HEK293 (cell line): ENCODE data around the gene MGLL.

Experiments used
- CTCF ChIA-PET: fragments of 350-600 bp; formaldehyde crosslinking; extraction: SDS; loops from one replicate; lab custom pipeline; 2021; ENCODE audit warnings: antibody characterized with exemption; lab: Yijun Ruan, JAX
- POLR2A ChIA-PET: fragments of 300-600 bp; formaldehyde crosslinking; extraction: SDS; loops from one replicate; lab custom pipeline; 2020; ENCODE audit warnings: antibody characterized with exemption, inconsistent platforms; lab: Yijun Ruan, JAX
- H3K27ac ChIP-seq: fragments of 200-500 bp; sonication (Bioruptor generic); 2 replicates; pipeline ENCODE4 v1.5.1; 2014; ENCODE audit warnings: low read depth, low read length, control low read depth, inconsistent platforms; ENCODE audit errors: extremely low read depth
- H3K36me3 ChIP-seq, 2 experiments: fragments of 200-500 bp in 1 of 2; sonication (Bioruptor generic) in 1 of 2; 1 replicate in 1 of 2; 2 replicates in 1 of 2; pipeline ENCODE4 v1.5.1; 2014 to 2017; ENCODE audit warnings: inconsistent platforms in 2 of 2, low read length in 2 of 2; ENCODE audit not compliant: control insufficient read depth in 2 of 2, insufficient read depth in 1 of 2
- H3K4me1 ChIP-seq: fragments of 200-500 bp; sonication (Bioruptor generic); 2 replicates; pipeline ENCODE4 v1.5.1; 2014; ENCODE audit warnings: mild to moderate bottlenecking, low read length, inconsistent platforms; ENCODE audit not compliant: control insufficient read depth, insufficient read depth
- H3K4me3 ChIP-seq: 2 replicates; pipeline ENCODE4 v1.5.1; 2011; ENCODE audit warnings: low read depth, mild to moderate bottlenecking, control low read depth, low read length, moderate library complexity
- H3K9me3 ChIP-seq: fragments of 200-500 bp; sonication (Bioruptor generic); 2 replicates; pipeline ENCODE4 v1.5.1; 2014; ENCODE audit warnings: low read depth, low read length, inconsistent platforms; ENCODE audit not compliant: control insufficient read depth, insufficient read depth
- GLI4 ChIP-seq: fragments of 450-650 bp; formaldehyde crosslinking; IDR thresholded peaks from 2 replicates; pipeline ENCODE4 v1.5.1; 2016; ENCODE audit warnings: missing biosample characterization, missing genetic modification characterization
- KLF16 ChIP-seq: fragments of 450-650 bp; formaldehyde crosslinking; IDR thresholded peaks from 2 replicates; pipeline ENCODE4 v1.5.1; 2017; ENCODE audit warnings: missing biosample characterization, missing genetic modification characterization
- MYNN ChIP-seq: fragments of 450-650 bp; formaldehyde crosslinking; IDR thresholded peaks from 2 replicates; pipeline ENCODE4 v1.5.1; 2016; ENCODE audit warnings: missing biosample characterization, missing genetic modification characterization, borderline replicate concordance
- SALL2 ChIP-seq: fragments of 450-650 bp; formaldehyde crosslinking; IDR thresholded peaks from 2 replicates; pipeline ENCODE4 v1.5.0; 2017; ENCODE audit warnings: missing biosample characterization, mild to moderate bottlenecking, missing genetic modification characterization, borderline replicate concordance
- SCRT1 ChIP-seq: fragments of 450-650 bp; formaldehyde crosslinking; IDR thresholded peaks from 2 replicates; pipeline ENCODE4 v1.5.1; 2016; ENCODE audit warnings: missing biosample characterization, missing genetic modification characterization, borderline replicate concordance
- ZBTB44 ChIP-seq: fragments of 450-650 bp; IDR thresholded peaks from 2 replicates; pipeline ENCODE4 v1.5.1; 2018; ENCODE audit warnings: missing biosample characterization, mild to moderate bottlenecking, missing genetic modification characterization
- ZBTB7A ChIP-seq: fragments of 450-650 bp; formaldehyde crosslinking; IDR thresholded peaks from 2 replicates; pipeline ENCODE4 v1.5.1; 2016; ENCODE audit warnings: low read depth, missing biosample characterization, missing genetic modification characterization
- ZFHX2 ChIP-seq: fragments of 450-650 bp; formaldehyde crosslinking; conservative IDR thresholded peaks from 2 replicates; pipeline ENCODE4 v1.5.1; 2016; ENCODE audit warnings: missing biosample characterization, missing genetic modification characterization
- ZFP41 ChIP-seq: fragments of 450-650 bp; formaldehyde crosslinking; IDR thresholded peaks from 2 replicates; pipeline ENCODE4 v1.5.1; 2016; ENCODE audit warnings: missing biosample characterization, missing genetic modification characterization, borderline replicate concordance
- ZFP69B ChIP-seq: fragments of 450-650 bp; formaldehyde crosslinking; IDR thresholded peaks from 2 replicates; pipeline ENCODE4 v1.5.1; 2016; ENCODE audit warnings: missing biosample characterization, missing genetic modification characterization
- ZNF114 ChIP-seq: fragments of 450-650 bp; formaldehyde crosslinking; IDR thresholded peaks from 2 replicates; pipeline ENCODE4 v1.5.0; 2017; ENCODE audit warnings: missing biosample characterization, missing genetic modification characterization
- ZNF148 ChIP-seq: fragments of 450-650 bp; formaldehyde crosslinking; IDR thresholded peaks from 2 replicates; pipeline ENCODE4 v1.5.0; 2017; ENCODE audit warnings: missing biosample characterization, missing genetic modification characterization, borderline replicate concordance
- ZNF18 ChIP-seq: fragments of 450-650 bp; formaldehyde crosslinking; IDR thresholded peaks from 2 replicates; pipeline ENCODE4 v1.5.1; 2016; ENCODE audit warnings: missing biosample characterization, missing genetic modification characterization
- ZNF184 ChIP-seq: fragments of 450-650 bp; IDR thresholded peaks from 2 replicates; pipeline ENCODE4 v1.5.1; 2018; ENCODE audit warnings: missing biosample characterization, mild to moderate bottlenecking, missing genetic modification characterization
- ZNF2 ChIP-seq: fragments of 450-650 bp; formaldehyde crosslinking; IDR thresholded peaks from 2 replicates; pipeline ENCODE4 v1.5.1; 2016; ENCODE audit warnings: missing biosample characterization, missing genetic modification characterization
- ZNF404 ChIP-seq: fragments of 450-650 bp; formaldehyde crosslinking; IDR thresholded peaks from 2 replicates; pipeline ENCODE4 v1.5.1; 2017; ENCODE audit warnings: missing biosample characterization, missing genetic modification characterization
- ZNF473 ChIP-seq: fragments of 450-650 bp; formaldehyde crosslinking; IDR thresholded peaks from 2 replicates; pipeline ENCODE4 v1.5.1; 2017; ENCODE audit warnings: missing biosample characterization, missing genetic modification characterization
- ZNF580 ChIP-seq: fragments of 450-650 bp; formaldehyde crosslinking; IDR thresholded peaks from 2 replicates; pipeline ENCODE4 v1.5.1; 2016; ENCODE audit warnings: missing biosample characterization, missing genetic modification characterization
- ZNF610 ChIP-seq: fragments of 450-650 bp; formaldehyde crosslinking; IDR thresholded peaks from 2 replicates; pipeline ENCODE4 v1.5.1; 2016; ENCODE audit warnings: missing biosample characterization, missing genetic modification characterization, borderline replicate concordance
- ZNF670 ChIP-seq: fragments of 450-650 bp; formaldehyde crosslinking; IDR thresholded peaks from 2 replicates; pipeline ENCODE4 v1.5.1; 2016; ENCODE audit warnings: missing biosample characterization, missing genetic modification characterization, low read depth
- ZNF704 ChIP-seq: fragments of 450-650 bp; formaldehyde crosslinking; IDR thresholded peaks from 2 replicates; pipeline ENCODE4 v1.5.1; 2016; ENCODE audit warnings: missing biosample characterization, missing genetic modification characterization
- ZNF777 ChIP-seq: fragments of 450-650 bp; formaldehyde crosslinking; IDR thresholded peaks from 2 replicates; pipeline ENCODE4 v1.5.1; 2017; ENCODE audit warnings: missing biosample characterization, missing genetic modification characterization, borderline replicate concordance

The MGLL gene

GRCh38 chr3:127783166-127783565, 39.1 kb downstream of the MGLL start (continued):
- TF ChIP-seq ZNF18 (tag by site-specific recombination) (no peak), ZNF610 (tag by site-specific recombination) (no peak), MYNN (tag by site-specific recombination) (no peak), ZFHX2 (no peak), ZNF184 (tag by site-specific recombination) (no peak), ZNF473 (tag by site-specific recombination) (no peak)

- Histone ChIP-seq H3K4me3 (no peak overlapping the region), H3K36me3 (no peaks in the 10 kb centered on the region), H3K27ac (no peak overlapping the region), H3K9me3 (no peaks in the 10 kb centered on the region), H3K4me1 (no peaks in the 10 kb centered on the region)
- TF ChIP-seq ZBTB44 (tag by site-specific recombination) (no peak), ZNF704 (tag by site-specific recombination) (no peak), SCRT1 (tag by site-specific recombination) (no peak)
- CTCF ChIA-PET: interaction anchor here (0.9 kb wide), 1 partner anchor 12 kb away, joined by 3 read pairs; no protein-coding TSS in a partner anchor
- POLR2A ChIA-PET: no interaction called here
Observed at GRCh38 chr3:127781411-127782001, 40.8 kb downstream of the MGLL start.

GRCh38 chr3:127780536-127781400, 41.5 kb downstream of the MGLL start:
- Histone ChIP-seq H3K27ac (no peak overlapping the region), H3K9me3 (no peaks in the 10 kb centered on the region), H3K36me3 (no peaks in the 10 kb centered on the region), H3K4me3 (no peak overlapping the region), H3K4me1 (no peaks in the 10 kb centered on the region)
- ChIA-PET POLR2A (no interaction called here), CTCF (interaction anchor here (0.9 to 1.5 kb wide), 2 partner anchors 10 to 11 kb away, joined by 3 to 7 read pairs; no protein-coding TSS in a partner anchor)
- TF ChIP-seq KLF16 (tag by site-specific recombination) (no peak), ZNF404 (tag by site-specific recombination) (no peak), GLI4 (tag by site-specific recombination) (no peak), ZNF2 (tag by site-specific recombination) (no peak), ZNF114 (tag by site-specific recombination) (no peak), ZNF148 (tag by site-specific recombination) (no peak), ZFP69B (tag by site-specific recombination) (no peak), ZNF580 (tag by site-specific recombination) (no peak), ZBTB7A (no peak), ZFP41 (tag by site-specific recombination) (no peak), SALL2 (no peak), ZNF777 (tag by site-specific recombination) (no peak), ZNF670 (tag by site-specific recombination) (no peak)
